Hematopoietic multipotent progenitor cell treated with erythropoietin and hydrocortisone succinate and interleukin-3 and kit ligand, for 15 days (in vitro differentiated cells): Measurements from ENCODE around the gene FAM167B.
"Not testable (repeated sequence)": the region's sequence is repeated elsewhere in the genome, so short reads cannot be mapped to it uniquely, and the experiment has no call there.

Experiments
- DNase-seq: peaks from one replicate; pipeline ENCODE4 v3.0.0-alpha.2; 2015; ENCODE audit warnings: low spot score

Gene FAM167B

DNA sequence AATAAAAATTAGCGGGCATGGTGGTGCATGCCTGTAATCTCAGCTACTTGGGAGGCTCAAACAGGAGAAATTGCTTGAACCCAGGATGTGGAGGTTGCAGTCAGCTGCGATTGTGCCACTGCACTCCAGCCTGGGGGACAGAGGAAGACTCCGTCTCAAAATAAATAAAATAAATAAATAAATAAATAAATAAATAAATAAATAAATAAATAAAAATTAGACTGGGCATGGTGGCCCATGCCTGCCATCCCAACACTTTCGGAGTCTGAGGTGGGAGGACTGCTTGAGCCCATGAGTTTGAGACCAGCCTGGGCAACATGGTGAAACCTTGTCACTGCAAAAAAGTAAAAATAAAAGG, 16.2 kb downstream of the FAM167B start:
- DNase-seq = not testable (repeated sequence)

DNA sequence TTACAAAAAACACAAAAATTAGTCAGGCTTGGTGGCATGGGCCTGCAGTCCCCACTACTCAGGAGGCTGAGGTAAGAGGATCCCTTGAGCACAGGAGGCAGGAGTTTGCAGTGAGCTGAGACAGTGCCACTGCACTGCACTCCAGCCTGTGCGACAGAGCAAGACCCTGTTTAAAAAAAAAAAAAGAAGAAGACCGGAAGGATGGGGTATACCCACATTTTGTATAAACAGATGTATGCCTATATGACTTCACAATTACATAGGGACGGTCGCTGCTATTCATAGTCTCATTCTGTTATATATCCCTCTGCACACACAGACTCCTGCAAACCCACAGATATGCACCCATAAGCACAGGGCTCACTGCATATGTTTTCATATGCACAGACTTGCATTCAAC, 16.7 kb downstream of the FAM167B start:
- DNase-seq = no peak

DNA sequence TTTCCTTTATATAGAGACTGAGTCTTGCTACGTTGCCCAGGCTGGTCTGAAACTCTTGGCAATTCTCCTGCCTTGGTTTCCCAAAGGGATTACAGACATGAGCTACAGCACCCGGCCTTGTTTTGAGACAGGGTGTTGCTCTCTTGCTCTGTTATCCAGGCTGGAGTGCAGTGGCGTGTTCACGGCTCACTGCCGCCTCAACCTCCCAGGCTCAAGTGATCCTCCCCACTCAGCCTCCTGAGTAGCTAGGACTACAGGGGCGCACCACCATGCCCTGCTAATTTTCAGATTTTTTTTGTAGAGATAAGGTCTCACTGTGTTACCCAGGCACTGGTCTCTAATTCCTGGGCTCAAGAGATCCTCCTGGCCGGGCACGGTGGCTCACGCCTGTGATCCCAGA, 18.8 kb downstream of the FAM167B start:
- no peak for DNase-seq

DNA sequence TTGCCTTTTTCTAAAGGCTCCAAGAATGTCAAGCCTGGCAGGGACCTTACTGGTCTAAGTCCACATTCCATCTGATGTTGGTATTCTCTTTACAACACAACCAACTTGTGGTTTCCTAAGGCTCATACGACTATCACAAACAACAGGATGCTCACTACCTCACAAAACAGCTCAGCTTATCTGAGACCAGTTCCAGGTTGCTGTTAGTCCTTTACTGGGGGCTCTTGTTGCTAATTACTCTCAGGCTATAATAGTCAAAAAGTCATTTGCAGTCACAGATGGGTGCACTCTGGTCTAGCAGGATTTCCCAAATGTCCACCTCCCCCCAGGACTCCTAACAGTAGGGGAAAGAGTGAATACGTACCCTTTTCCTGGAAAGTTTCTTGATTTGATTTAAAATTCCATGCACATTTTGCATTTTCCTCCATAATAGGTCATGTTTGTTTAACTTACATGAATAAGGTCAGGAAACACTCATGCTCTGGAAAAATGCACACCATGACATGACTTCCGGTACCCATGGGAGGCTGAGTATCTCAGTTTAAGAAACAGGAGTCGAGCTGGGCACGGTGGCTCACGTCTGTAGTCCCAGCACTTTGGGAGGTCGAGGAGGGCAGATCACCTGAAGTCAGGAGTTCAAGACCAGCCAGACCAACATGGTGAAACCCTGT, 20.0 kb downstream of the FAM167B start:
- no peak for DNase-seq

DNA sequence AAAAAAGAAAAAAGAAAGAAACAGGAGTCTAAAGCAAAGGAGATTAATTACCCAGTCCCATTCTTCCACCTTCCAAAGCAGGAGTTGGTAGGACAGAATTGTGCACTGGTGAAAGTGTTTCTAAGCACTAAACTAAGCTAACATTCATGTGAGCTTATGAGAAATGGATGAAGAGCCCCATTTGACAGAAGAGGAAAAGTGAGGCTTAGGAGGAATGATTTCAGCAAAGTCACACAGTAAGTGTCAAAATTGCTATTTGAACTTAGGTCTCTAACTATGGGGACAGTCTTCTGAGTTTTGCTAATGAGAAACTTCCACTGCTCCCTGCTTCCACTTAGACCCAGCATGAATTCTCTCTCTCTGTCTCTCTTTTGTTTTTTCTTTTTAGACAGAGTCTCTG, 22.7 kb downstream of the FAM167B start:
- no peak for DNase-seq

DNA sequence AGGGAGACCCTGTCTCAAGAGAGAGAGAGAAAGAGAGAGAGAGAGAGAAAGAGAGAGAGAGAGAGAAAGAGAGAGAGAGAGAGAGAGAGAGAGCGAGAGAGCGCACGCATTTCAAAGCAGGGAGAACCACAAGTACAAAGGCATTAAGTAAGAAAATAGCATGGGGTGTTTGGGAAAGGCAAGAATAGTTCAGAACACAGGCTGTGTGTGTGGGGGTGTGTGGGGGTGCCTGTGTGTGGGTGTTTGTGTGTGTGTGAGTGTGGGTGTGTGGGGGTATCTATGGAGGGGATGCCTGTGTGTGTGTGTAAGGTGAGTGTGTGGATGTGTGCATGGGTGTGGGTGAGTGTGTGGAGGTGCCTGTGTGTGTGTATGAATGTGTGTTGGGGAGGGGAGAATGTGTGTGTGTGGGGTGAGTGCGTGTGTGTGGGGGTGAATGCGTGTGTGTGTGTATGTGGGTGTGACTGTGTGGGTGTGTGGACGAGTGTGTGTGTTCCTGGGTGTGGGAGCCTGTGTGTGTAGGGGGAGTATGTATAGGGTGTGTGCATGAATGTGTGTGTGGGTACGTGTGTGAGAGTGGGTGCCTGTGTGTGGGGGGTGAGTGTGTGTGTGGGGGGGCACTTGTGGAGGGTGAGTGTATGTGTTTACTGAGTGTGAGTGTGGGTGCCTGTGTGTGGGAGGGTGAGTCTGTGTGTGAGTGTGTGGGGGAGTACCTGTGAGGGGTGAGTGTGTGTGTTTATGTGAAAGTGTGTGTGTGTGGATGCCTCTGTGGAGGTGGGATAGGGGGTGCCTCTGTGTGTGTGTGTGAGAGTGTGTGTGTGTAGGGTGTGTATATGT, 25.8 kb downstream of the FAM167B start:
- DNase-seq = no peak

DNA sequence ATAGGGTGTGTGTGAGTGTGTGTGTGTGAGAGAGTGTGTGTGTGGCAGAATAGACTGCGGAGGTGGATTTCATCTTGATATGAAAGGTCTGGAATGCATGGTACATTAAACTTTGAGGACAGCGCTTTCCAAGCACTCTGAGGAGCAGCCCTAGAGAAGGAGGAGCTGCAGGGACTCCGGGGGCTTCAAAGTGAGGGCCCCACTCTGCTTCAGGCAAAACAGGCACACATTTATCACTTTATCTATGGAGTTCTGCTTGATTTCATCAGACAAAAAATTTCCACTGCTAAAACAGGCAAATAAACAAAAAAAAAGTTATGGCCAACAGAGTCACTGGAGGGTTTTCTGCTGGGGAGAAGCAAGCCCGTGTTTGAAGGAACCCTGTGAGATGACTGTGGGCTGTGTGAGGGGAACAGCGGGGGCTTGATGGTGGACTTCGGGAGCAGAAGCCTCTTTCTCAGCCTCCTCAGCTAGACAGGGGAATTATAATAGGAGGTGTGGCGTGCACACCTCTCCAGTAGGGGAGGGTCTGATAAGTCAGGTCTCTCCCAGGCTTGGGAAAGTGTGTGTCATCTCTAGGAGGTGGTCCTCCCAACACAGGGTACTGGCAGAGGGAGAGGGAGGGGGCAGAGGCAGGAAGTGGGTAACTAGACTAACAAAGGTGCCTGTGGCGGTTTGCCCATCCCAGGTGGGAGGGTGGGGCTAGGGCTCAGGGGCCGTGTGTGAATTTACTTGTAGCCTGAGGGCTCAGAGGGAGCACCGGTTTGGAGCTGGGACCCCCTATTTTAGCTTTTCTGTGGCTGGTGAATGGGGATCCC, 26.6 kb downstream of the FAM167B start:
- DNase-seq = no peak

DNA sequence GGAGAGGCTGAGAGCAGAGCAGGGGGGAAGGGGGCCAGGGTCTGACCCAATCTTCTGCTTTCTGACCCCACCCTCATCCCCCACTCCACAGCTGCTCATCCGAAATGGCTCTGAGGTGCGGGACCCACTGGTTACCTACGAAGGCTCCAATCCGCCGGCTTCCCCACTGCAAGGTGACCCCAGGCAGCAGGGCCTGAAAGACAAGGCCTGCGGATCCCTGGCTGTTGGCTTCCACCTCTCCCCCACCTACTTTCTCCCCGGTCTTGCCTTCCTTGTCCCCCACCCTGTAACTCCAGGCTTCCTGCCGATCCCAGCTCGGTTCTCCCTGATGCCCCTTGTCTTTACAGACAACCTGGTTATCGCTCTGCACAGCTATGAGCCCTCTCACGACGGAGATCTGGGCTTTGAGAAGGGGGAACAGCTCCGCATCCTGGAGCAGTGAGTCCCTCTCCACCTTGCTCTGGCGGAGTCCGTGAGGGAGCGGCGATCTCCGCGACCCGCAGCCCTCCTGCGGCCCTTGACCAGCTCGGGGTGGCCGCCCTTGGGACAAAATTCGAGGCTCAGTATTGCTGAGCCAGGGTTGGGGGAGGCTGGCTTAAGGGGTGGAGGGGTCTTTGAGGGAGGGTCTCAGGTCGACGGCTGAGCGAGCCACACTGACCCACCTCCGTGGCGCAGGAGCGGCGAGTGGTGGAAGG, 27.8 kb downstream of the FAM167B start:
- DNase-seq = no peak

DNA sequence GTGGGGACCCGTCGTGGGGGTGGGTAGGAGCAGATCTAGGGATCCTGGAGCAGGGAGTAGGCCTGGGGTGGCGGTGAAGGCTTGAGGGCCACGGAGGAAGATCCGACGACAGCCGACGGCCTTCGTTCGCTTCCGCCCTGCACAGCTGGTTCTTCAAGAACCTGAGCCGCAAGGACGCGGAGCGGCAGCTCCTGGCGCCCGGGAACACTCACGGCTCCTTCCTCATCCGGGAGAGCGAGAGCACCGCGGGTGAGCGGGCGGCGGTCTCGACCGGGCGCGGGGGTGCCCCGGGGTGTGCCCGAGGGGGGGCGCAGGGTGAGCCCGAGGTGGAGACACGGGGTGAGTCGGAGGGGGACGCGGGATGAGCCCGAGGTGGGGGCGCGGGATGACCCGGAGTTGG, 28.4 kb downstream of the FAM167B start:
- DNase-seq = no peak

DNA sequence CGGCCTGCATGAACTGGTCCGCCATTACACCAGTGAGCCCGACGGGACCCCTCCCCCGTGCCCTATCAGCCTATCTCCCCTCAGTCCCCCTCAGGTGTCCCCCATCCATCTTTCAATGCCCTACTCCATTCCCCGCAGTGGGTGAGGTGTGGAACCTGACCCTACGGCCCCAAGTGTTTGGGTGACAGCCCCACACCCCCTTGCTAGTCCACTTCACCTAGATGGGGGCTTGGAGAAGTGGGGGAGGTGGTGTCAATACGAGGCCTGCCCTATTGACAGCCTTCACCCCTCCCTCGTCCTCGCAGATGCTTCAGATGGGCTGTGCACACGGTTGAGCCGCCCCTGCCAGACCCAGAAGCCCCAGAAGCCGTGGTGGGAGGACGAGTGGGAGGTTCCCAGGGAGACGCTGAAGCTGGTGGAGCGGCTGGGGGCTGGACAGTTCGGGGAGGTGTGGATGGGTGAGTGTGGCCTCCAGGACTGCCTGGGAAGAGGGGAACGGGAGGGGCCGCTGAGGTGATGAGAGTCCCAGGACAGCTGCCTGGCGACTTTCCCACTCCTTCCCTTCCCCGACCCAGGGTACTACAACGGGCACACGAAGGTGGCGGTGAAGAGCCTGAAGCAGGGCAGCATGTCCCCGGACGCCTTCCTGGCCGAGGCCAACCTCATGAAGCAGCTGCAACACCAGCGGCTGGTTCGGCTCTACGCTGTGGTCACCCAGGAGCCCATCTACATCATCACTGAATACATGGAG, 29.2 kb downstream of the FAM167B start:
- no peak for DNase-seq

DNA sequence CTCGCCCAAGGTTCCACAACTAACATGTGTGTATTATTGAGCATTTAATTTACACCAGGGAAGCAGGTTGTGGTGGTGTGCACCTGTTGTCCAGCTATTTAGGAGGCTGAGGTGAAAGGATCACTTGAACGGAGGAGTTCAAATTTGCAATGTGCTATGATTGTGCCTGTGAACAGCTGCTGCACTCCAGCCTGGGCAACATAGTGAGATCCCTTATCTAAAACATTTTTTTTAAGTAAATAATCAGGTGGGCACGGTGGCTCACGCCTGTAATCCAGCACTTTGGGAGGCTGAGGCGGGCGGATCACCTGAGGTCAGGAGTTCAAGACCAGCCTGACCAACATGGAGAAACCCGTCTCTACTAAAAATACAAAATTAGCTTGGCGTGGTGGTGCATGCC, 37.8 kb downstream of the FAM167B start:
- not testable (repeated sequence) for DNase-seq

DNA sequence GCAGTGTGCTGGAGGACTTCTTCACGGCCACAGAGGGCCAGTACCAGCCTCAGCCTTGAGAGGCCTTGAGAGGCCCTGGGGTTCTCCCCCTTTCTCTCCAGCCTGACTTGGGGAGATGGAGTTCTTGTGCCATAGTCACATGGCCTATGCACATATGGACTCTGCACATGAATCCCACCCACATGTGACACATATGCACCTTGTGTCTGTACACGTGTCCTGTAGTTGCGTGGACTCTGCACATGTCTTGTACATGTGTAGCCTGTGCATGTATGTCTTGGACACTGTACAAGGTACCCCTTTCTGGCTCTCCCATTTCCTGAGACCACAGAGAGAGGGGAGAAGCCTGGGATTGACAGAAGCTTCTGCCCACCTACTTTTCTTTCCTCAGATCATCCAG, 38.6 kb downstream of the FAM167B start:
- DNase-seq = no peak

DNA sequence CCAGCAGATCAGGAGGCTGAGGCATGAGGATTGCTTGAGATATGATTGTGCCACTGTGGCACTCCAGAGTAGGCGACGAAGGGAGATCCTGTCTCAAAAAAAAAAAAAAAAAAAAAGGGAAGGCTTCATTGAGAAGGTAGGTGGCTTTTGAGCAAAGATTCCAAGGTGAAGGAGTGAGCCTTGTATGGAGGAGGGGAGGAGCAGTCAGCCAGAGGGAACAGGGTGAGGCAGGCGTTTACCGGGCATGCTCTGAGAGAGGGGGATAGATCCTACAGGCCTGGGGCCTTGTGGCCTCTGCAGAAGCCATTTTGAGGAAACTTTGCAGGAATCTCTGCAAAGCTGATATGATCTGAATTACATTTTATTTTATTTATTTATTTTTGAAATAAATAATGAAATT, 39.7 kb downstream of the FAM167B start:
- DNase-seq = no peak

DNA sequence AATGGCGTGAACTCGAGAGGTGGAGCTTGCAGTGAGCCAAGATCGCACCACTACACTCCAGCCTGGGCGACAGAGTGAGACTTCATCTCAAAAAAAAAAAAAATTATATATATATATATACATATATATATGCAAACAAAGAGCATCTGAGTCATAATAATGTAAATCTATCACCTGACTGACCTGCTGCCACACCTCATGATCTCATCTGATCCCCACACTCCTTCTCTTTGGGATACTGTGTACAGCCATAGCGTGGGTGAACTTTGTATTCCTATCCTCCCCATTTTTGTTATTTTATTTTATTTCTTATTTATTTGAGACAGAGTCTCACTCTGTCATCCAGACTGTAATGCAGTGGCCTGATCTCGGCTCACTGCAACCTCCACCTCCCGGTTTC, 42.2 kb downstream of the FAM167B start:
- DNase-seq = no peak

DNA sequence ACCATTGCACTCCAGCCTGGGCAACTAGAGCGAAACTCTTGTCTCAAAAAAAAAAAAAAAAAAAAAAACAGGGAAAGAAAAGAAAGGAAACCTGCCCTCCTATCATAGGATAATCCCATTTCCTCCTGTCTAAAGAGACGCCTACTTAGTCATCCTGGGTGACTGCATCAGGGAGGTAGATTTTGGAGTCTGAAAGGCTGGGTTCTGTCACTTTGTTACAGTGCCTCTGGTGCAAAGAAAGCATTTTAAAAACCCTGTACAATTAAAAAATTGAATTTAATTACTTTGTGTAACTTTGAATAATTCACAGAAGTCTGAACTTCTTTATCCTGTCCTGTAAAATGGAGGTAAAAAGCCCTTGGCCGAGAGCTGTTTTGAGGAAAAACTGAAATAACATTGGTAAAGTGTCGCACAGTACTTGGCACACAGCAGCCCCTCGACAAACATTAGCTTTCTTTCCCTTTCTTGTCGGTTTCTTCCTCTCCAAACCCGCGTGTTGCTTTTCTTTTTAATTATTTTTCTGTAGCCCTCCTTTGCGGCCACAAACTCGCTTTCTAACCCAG, 44.2 kb downstream of the FAM167B start:
- peak; percentile 39 for DNase-seq

DNA sequence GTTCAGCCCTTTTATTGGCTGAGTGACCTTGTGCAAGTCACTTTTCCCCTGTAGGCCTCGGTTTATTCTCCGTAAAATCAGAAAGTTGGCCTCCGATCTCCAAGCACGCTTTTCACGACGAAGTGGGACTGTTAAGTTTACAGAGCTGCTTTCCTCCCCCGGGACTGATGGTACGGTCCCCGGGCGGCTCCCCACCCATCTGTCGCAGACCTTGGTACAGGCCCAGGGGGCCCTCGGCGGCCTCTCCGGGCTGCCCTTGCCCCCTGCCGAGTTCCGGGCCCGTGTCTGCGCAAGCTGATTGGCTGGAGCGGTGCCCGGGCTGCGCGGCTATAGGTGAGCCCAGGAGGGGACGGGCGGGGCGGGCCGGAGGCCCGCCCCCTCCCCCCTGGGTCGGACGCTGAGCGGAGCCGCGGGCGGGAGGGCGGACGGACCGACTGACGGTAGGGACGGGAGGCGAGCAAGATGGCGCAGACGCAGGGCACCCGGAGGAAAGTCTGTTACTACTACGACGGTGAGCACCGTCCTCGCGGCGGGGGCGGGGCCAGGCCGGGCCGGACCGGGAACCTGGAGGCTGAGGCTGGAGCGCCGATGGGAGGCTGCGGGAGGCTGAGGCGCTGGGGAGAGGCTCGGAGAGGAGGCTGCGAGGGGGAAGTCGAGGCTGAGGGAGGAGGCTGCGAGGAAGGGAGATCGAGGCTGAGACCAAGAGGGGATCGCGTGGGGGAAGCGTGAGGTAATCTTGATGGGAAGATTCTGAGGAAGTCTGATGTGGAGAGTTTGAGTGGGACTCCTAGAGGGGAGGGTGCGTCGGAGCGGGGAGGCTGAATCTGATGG, 44.9 kb downstream of the FAM167B start, which contains the start of gene HDAC1:
HDAC1 (plus strand) TSS at position 376 of the 831 bp plus-strand sequence; CDS start at position 463, 87 bp downstream.
- DNase-seq = peak; percentile 97

DNA sequence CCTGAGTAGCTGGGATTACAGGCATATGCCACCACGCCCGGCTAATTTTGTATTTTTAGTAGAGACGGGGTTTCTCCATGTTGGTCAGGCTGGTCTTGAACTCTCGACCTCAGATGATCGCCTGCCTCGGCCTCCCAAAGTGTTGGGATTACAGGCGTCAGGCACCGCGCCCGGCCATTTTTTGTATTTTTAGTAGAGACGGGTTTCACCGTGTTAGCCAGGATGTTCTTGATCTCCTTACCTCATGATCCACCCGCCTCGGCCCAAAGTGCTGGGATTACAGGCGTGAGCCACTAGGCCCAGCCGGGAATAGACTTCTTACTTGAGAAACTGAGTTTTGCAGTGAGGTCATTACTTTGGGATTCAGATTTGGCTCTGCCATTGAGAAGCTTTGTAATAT, 51.2 kb downstream of the FAM167B start:
- not testable (repeated sequence) for DNase-seq
